ENCODE results near the gene MYL6.

DNA sequence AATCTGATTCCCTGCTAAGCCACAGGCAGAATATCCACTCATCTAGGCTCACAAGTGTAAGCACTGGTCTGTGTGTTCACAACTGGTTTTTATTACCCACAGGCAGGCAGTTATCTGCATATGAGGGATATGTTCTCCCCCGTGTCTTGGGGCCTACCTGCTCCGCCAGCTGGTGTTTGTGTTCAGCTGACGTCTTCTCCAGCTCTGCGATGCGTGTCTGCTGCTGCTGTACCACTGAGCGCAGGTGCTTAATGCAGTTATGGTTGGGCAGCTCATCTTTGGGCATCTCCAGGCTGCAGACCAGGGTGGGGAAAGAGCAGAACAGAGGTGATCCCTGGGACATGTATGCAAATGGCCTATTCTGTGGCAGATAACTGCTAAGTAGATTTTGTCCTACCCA is 49.8 kb downstream of the MYL6 start:
- TF ChIP-seq MXI1 (IDR thresholded peaks at IDR 0.05; ENCODE audit: low read depth, low read length) (no peak), YY1 (IDR thresholded peaks at IDR 0.05; ENCODE audit: low read depth, low read length) (no peak), NFYB (IDR thresholded peaks at IDR 0.05; ENCODE audit: insufficient read depth, low read depth, low read length) (no peak), POLR2AphosphoS5 (IDR thresholded peaks at IDR 0.05; ENCODE audit: low read length) (peak; percentile 42; the same call in 1 of the 2 replicates), ZNF274 (IDR thresholded peaks at IDR 0.05; ENCODE audit: insufficient read depth, insufficient read length) (no peak)
- TF ChIP-seq, protein P1, sequence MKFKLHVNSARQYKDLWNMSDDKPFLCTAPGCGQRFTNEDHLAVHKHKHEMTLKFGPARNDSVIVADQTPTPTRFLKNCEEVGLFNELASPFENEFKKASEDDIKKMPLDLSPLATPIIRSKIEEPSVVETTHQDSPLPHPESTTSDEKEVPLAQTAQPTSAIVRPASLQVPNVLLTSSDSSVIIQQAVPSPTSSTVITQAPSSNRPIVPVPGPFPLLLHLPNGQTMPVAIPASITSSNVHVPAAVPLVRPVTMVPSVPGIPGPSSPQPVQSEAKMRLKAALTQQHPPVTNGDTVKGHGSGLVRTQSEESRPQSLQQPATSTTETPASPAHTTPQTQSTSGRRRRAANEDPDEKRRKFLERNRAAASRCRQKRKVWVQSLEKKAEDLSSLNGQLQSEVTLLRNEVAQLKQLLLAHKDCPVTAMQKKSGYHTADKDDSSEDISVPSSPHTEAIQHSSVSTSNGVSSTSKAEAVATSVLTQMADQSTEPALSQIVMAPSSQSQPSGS (IDR thresholded peaks at IDR 0.05; ENCODE audit: low read length) = no peak
